HEK293T (cell line): ENCODE data around the gene SEMA5A.

ENCODE experiments used
- BHLHE40 ChIP-seq: fragments of 450-650 bp; IDR thresholded peaks from 2 replicates; pipeline ENCODE4 v1.6.1; 2016; ENCODE audit warnings: mild to moderate bottlenecking, moderate library complexity, borderline replicate concordance
- CTBP1 ChIP-seq: fragments of 450-650 bp; IDR thresholded peaks from 2 replicates; pipeline ENCODE4 v1.6.1; 2016; ENCODE audit warnings: borderline replicate concordance
- ELF4 ChIP-seq: fragments of 450-650 bp; IDR thresholded peaks from 2 replicates; pipeline ENCODE4 v1.6.1; 2017; ENCODE audit warnings: antibody characterized with exemption
- FOXA1 ChIP-seq: fragments of 450-650 bp; IDR thresholded peaks from 2 replicates; pipeline ENCODE4 v1.6.1; 2016; ENCODE audit warnings: mild to moderate bottlenecking
- FOXK2 ChIP-seq: fragments of 450-650 bp; IDR thresholded peaks from 2 replicates; pipeline ENCODE4 v1.6.1; 2016; ENCODE audit warnings: mild to moderate bottlenecking
- FOXM1 ChIP-seq: fragments of 450-650 bp; IDR thresholded peaks from 2 replicates; pipeline ENCODE4 v1.6.1; 2017; ENCODE audit warnings: mild to moderate bottlenecking, borderline replicate concordance
- HDGF ChIP-seq: fragments of 450-650 bp; IDR thresholded peaks from 2 replicates; pipeline ENCODE4 v1.6.1; 2017; ENCODE audit warnings: antibody characterized with exemption, borderline replicate concordance
- LEF1 ChIP-seq: fragments of 450-650 bp; IDR thresholded peaks from 2 replicates; pipeline ENCODE4 v1.6.1; 2017; ENCODE audit warnings: mild to moderate bottlenecking, borderline replicate concordance
- NFRKB ChIP-seq: fragments of 450-650 bp; IDR thresholded peaks from 2 replicates; pipeline ENCODE4 v1.6.1; 2016; ENCODE audit warnings: mild to moderate bottlenecking, moderate library complexity
- SP1 ChIP-seq: fragments of 450-650 bp; IDR thresholded peaks from 2 replicates; pipeline ENCODE4 v1.6.1; 2017
- SUZ12 ChIP-seq: fragments of 450-650 bp; IDR thresholded peaks from 2 replicates; pipeline ENCODE4 v1.6.1; 2016; ENCODE audit warnings: mild to moderate bottlenecking
- TARDBP ChIP-seq: fragments of 450-650 bp; IDR thresholded peaks from 2 replicates; pipeline ENCODE4 v1.6.1; 2016
- ZNF384 ChIP-seq: fragments of 450-650 bp; IDR thresholded peaks from 2 replicates; pipeline ENCODE4 v1.6.1; 2016

GRCh38 chr5:9512457-9512856 lies 33.4 kb downstream of the SEMA5A start:
- TF ChIP-seq TARDBP: no peak
- TF ChIP-seq SP1: no peak
- no peak for TF ChIP-seq SUZ12
- no peak for TF ChIP-seq FOXA1
- TF ChIP-seq FOXM1: no peak
- no peak for TF ChIP-seq BHLHE40
- no peak for TF ChIP-seq ZNF384
- no peak for TF ChIP-seq LEF1
- no peak for TF ChIP-seq CTBP1
- no peak for TF ChIP-seq FOXK2
- no peak for TF ChIP-seq ELF4
- no peak for TF ChIP-seq NFRKB
- no peak for TF ChIP-seq HDGF
